GM06990 (cell line): Measurements from ENCODE around the gene CCNC.
A peak's percentile ranks its signal among the peaks of the same experiment; 100 is the strongest.
"Not testable (repeated sequence)": the region's sequence is repeated elsewhere in the genome, so short reads cannot be mapped to it uniquely, and the experiment has no call there.

Experiments
- DNase-seq: peaks from one replicate; pipeline ENCODE4 v3.0.0-alpha.2; 2011; ENCODE audit not compliant: insufficient read length; ENCODE audit errors: extremely low read depth
- H3K27me3 ChIP-seq: replicated peaks from 2 replicates; pipeline ENCODE4 v1.6.0; 2011; ENCODE audit warnings: low read length; ENCODE audit not compliant: control insufficient read depth, insufficient read depth
- H3K36me3 ChIP-seq: 2 replicates; pipeline ENCODE4 v1.5.1; 2011; ENCODE audit warnings: low read length; ENCODE audit not compliant: control insufficient read depth, insufficient read depth
- H3K4me3 ChIP-seq: replicated peaks from 2 replicates; pipeline ENCODE4 v1.5.1; 2011; ENCODE audit warnings: low read depth, mild to moderate bottlenecking, control low read depth, low read length
- TF ChIP-seq, protein P1 (sequence below): IDR thresholded peaks from 2 replicates; pipeline ENCODE4 v1.5.1; 2011; ENCODE audit warnings: low read length, control low read depth, mild to moderate bottlenecking, inconsistent platforms; ENCODE audit not compliant: insufficient read depth, poor library complexity, severe bottlenecking

The CCNC gene

DNA sequence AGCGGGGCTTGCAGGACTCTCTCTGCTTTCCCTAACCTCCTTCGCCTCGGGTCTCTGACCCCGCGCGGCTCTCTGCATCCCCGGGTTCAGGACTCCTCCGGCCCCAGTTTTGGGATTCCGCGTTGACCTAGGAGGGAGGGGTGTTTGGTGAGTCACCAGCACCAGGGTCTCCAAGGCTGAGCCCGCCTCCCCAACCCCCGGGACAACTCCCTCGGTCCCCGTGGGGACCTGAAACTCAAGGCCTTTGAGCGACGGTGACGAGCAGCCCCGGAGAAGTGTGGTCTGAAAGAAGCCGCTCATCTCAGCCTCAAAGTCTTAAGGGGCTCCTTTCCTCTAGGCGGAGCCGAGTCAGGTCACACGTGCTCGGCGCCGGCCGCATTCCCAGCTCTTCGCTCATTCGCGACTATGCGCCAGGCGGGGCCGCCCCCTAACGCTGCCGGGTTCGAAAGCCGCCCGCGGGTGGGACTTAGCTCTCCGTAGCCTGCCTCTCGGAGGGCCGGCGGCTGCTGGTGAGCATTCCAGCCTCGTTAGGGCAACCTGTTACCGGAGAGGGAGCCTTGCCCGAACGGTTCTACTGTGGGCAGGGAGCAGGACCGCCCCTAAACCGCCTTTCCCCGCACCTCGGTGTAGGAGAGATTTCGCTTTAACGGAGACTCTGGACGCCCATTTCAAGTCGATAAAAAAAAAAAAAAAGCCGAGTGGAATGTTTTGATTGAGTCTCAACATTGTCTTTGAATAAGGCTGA lies 35.1 kb upstream of the CCNC start:
- no peak for DNase-seq
- Histone ChIP-seq H3K36me3 (no peaks in the 10 kb centered on the region), H3K4me3 (peak overlapping the region; percentile 47), H3K27me3 (peaks cover 9% of the 10 kb centered on the region)
- TF ChIP-seq, protein P1, sequence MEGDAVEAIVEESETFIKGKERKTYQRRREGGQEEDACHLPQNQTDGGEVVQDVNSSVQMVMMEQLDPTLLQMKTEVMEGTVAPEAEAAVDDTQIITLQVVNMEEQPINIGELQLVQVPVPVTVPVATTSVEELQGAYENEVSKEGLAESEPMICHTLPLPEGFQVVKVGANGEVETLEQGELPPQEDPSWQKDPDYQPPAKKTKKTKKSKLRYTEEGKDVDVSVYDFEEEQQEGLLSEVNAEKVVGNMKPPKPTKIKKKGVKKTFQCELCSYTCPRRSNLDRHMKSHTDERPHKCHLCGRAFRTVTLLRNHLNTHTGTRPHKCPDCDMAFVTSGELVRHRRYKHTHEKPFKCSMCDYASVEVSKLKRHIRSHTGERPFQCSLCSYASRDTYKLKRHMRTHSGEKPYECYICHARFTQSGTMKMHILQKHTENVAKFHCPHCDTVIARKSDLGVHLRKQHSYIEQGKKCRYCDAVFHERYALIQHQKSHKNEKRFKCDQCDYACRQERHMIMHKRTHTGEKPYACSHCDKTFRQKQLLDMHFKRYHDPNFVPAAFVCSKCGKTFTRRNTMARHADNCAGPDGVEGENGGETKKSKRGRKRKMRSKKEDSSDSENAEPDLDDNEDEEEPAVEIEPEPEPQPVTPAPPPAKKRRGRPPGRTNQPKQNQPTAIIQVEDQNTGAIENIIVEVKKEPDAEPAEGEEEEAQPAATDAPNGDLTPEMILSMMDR: no peak

DNA sequence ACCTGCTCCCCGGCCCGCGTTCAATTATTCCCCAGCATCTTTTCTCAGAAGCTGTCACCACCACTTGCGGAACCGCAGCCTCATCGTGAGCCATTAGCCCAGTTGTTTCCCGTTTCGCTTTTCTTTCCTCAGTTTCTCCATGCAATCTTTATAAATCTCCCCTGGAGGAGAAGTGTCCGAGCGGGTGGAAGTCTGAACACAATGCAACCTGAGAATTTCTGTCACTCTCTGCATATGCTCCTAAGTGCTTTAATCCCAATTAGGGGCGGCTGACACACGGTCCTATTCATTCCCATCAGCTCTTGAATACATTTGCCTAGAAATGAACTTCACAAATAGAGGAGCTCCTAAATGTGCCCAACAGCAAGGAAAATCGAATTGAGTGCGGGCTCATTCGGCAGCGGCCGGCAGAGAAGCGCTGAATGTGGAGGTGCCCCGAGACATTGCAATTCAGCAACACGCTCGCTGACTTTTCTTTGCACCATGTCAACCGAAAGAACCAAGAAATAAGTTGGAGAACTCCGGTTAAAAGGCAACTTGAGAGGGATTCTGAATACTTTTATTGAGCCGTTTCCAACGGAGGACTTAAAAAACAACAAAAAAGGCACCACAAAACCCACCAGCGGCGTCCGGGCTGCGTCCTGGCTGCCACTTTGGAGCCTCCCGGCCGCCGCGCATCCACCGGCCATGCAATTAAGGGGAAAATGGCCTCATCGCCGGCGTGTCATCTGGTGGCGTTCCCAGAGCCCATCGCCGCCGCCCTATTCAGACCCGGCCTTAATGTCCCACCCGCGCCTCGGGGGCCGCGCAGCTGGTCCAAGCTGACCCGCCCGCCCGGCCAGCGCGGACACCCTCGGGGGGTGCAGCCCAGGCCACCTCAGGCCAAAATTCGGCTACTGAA lies 34.3 kb upstream of the CCNC start:
- H3K36me3 ChIP-seq: no peaks in the 10 kb centered on the region
- TF ChIP-seq, protein P1: no peak
- no peak for DNase-seq
- peaks cover 9% of the 10 kb centered on the region for H3K27me3 ChIP-seq
- peak overlapping the region; percentile 47; the same call in 1 of the 2 replicates for H3K4me3 ChIP-seq

DNA sequence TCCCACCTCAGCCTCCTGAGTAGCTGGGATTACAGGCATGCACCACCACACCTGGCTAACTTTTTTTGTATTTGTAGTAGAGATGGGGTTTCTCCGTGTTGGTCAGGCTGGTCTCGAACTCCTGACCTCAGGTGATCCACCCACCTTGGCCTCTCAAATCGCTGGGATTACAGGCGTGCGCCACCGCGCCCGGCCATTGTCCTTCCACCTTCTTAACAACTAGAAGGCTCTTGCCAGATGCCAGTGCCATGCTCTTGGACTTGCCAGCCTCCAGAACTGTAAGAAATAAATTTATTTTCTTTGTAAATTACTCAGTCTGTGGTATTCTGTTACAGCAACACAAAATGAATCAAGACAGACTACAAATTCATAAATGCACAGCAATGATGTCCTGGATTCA lies 26.2 kb upstream of the CCNC start:
- not testable (repeated sequence) for H3K27me3 ChIP-seq, H3K4me3 ChIP-seq, H3K36me3 ChIP-seq, DNase-seq

DNA sequence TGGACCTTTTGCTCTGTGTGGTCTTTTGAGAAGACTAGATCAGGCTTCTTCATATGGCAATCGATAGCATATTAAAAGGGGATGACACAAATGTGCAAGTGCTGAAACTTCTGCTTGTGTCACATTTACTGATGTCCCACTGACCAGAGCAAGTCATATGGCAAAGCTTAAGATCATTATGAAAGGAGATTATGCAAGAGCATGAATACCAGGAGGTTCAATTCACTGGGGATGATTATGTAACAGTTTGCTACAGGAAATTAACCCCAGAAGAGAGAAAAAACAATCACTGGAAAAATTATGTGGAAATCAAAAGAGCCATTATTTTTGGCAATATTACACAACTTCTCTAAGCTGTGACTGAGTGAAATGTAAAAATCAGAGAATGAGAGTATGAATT lies 24.4 kb upstream of the CCNC start:
- Histone ChIP-seq H3K36me3 (no peaks in the 10 kb centered on the region), H3K27me3 (peaks cover 1% of the 10 kb centered on the region; the same call in 1 of the 2 replicates), H3K4me3 (no peak overlapping the region)
- TF ChIP-seq, protein P1: no peak
- DNase-seq: no peak

DNA sequence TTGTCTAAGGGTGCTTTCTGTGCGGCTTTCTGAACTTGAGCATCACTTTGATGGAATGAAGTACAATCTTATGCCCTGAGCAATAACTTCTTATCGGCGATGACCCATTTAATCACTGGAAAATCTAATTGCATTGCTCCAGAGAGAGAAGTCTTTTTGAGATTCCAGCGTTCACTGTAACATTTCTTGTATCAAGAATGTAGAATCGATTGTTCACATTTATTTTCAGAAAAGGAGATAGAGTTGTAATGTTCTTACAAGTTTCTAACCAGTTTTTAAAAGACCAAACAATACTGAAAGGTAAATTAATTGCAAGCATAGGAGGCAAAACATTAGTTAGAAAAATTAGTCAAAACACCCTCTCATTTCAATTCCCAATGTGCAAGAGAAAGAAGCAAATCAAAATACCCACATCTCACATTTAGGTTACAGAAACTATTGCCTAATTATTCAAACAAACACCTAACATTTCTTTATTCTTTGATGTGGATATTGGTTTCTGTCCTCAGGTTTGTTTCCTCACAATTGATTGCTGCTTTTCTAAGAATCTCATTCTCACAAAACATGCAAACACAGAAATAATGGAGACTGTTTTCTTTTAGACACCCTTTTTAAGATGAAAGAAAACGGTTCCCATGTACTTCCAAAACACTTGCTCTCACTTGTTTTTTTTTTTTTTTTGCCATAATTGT lies 23.4 kb upstream of the CCNC start:
- Histone ChIP-seq H3K36me3 (no peaks in the 10 kb centered on the region), H3K27me3 (peaks cover 1% of the 10 kb centered on the region; the same call in 1 of the 2 replicates), H3K4me3 (no peak overlapping the region)
- no peak for DNase-seq
- TF ChIP-seq, protein P1: no peak
